HG02943 (cell line): Measurements from ENCODE around the gene RAB12.
"Not testable (repeated sequence)": the region's sequence is repeated elsewhere in the genome, so short reads cannot be mapped to it uniquely, and the experiment has no call there.

Experiments used
- ATAC-seq: cut with Tn5 transposase; IDR thresholded peaks from one replicate; pipeline ENCODE4 v1.9.1; 2021; ENCODE audit warnings: mild to moderate bottlenecking, low read depth, moderate library complexity; ENCODE audit not compliant: unreplicated experiment

The RAB12 gene

DNA sequence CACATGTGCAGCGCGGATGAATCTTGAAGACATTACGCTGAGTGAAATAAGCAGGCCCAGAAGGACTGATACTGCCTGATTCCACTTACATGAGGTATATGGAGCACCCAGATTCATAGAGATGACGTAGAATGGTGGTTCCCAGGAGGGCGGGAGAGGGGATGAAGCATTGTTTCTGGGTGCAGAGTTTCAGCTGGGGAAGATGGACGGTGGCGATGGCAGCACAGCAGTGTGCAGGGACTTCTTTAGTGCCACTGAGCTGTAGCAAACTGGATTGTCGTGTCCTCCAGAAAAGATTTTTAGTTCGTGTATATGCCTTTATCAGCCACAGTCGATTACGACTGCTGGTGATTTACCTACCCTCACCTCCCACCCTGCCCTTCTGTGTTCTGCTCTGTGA, 30.5 kb downstream of the RAB12 start:
- ATAC-seq = no peak

- no peak for ATAC-seq
Observed at GRCh38 chr18:8643326-8643878, 34.2 kb downstream of the RAB12 start.

- ATAC-seq = not testable (repeated sequence)
Observed at GRCh38 chr18:8647359-8647758, 38.1 kb downstream of the RAB12 start.

GRCh38 chr18:8651478-8652261, 42.4 kb downstream of the RAB12 start:
- ATAC-seq = not testable (repeated sequence)

- no peak for ATAC-seq
Observed at GRCh38 chr18:8654503-8655451, 45.5 kb downstream of the RAB12 start.

DNA sequence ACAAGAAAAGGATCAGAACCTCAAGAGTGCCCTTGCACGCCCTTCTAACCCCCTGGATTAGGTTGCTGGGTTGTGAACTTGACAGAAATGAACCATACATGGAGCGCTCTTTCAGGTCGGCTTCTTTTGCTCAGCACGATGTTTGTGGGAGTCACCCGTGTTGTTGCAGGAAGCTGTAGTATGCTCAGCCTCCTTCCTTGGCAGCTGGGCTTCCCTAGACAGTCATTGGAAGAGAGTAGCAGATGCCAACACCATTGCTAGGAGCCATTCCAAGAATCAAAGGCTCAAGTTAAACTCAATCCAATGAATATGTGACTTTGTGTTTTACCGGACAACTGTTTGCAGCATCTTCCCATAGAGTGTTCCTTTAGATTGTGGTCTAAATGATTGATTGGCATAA, 47.0 kb downstream of the RAB12 start:
- ATAC-seq = no peak

GRCh38 chr18:8657050-8657820, 48.0 kb downstream of the RAB12 start:
- no peak for ATAC-seq

GRCh38 chr18:8657873-8658470, 48.7 kb downstream of the RAB12 start:
- ATAC-seq = no peak

- ATAC-seq = no peak
Observed at GRCh38 chr18:8658858-8659485, 49.7 kb downstream of the RAB12 start.

DNA sequence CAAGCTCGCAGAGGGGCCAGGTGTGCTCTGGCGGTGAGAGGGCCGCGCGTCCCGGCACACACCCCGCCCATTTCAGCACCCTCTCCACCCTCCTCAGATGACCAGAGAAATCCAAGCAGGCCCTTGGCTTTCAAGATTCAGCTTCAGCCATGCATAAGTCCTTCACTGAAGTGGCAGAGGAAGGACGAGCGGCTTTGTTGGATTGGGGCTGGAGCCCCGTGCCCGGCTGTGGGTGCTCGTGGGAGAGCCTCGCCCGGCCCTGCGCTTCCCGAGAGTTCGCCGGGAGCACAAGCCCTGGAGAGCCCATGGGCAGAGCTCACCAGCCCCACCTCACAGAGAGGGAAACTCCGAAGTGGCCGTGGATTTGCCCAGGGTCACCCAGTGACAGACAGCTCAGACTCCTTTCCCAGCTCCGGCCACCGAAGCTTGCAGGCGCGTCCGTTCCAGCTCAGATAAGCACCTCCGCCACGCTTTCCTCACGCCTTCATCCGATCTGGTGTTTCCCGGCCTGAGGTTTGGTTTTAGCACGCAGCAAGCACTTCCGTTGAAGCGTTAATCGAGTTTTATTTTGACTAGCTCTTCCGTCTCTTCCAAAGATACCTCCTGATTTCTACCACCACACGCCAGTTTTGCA, 50.5 kb downstream of the RAB12 start:
- ATAC-seq = no peak

DNA sequence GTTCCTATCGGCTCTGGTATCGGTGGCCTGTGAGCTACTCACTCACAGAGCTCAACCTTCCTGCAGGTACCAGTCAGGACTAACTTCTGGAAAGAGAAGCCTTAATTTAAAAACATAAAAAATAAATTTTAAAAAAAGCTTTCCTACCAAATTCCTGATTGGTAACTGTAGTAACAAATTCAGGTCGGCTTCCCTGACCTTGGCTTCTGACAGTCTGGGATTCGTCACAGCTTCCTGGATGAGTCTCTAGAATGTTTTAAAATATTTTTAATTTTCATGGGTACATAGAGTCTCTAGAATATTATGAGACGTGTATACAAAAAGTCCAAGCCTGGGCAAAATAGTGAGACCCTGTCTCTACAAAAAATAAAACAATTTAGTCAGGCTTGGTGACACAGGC, 51.1 kb downstream of the RAB12 start:
- no peak for ATAC-seq

DNA sequence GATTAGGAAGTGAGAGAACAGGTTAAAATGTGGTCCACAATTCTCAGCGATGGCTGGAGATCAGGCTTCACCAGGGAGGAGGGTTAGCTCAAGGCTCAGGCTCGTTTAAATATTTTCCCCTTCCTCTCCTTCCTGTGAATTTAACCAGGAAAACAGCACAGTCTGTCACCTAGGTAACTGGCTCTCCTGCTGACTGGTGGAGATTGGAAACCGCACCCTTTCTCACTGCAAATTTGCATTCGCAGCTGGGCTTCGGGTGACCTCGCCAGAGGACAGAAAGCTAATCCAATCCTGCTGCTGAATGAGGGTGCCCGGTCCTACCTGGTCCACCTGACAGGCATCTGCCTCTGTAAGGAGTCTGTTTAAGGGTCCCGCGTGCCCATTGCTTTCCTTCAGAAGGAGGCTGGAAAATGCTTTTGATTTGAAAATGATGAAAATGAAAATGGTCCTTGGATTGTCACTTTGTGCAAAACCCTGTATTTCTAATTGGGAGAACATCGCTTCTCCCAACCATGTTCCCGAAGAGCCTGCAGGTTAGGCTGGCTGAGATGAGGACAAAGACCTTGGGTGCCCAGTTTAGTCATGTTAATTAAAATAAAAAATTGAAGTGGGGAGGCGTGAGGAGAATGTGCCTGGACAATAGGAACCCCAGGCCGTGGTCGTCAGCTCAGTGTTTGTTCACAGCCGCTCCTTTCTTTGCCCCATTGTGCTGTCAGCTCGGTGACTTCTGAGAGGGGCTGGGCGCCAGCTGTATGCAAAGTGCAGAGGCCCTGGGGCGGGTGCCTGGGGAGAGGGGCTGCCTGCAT, 52.7 kb downstream of the RAB12 start:
- ATAC-seq = no peak

- ATAC-seq = no peak
Observed at GRCh38 chr18:8662560-8663255, 53.5 kb downstream of the RAB12 start.

DNA sequence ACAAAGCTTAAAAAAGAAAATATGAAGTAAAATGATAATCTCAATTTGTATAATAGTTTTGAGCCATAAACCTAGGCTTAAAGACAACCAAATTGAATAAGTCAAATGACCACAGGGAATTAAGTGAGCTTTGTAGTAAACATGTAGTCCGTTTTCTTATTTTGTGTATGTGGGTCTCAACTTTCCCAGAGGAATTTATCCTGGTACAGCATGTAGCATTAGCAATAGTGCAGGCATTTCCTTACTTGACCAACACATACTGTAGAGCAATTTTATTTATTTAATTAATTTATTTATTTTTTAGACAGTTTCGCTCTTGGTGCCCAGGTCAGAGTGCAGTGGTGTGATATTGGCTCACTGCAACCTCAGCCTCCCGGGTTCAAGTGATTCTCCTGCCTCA, 58.6 kb downstream of the RAB12 start:
- no peak for ATAC-seq

GRCh38 chr18:8668381-8668780, 59.1 kb downstream of the RAB12 start:
- no peak for ATAC-seq

DNA sequence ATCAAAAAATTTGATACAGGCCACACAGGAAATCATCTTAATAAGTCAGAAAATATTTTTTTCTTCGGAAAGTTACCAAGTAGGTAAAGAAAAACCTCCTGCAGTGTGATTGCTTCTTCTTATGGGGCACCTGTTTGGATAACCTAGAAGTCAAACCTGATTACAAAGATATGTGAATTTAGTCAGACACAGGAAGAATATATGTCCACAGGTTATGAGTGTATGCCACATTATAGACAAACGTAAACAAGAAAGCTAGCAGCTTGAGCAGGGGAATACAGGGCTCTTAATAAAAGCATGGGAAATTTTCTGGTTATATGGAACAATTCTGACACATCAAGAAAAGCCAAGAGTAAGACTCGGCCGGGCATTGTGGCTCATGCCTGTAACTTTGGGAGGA, 60.3 kb downstream of the RAB12 start:
- no peak for ATAC-seq

GRCh38 chr18:8673256-8674209, 64.3 kb downstream of the RAB12 start:
- peak; percentile 90 for ATAC-seq
